Right lobe of liver (tissue), 6 donors: ENCODE results near the gene MAP3K13. TPM values are rescaled to one million over a fixed set of nuclear protein-coding genes. Genes with fewer than 3 reads are reported as not detected.
A peak's percentile ranks its signal among the peaks of the same experiment; 100 is the strongest.

Experiments
- ATAC-seq, 4 donors: fragments of 200-7000 bp; cut with Tn5 transposase; one replicate each; pipeline ENCODE4 v1.9.1; 2020; ENCODE audit warnings: mild to moderate bottlenecking in 4 of 4, moderate library complexity in 4 of 4
- DNase-seq, 3 donors: peaks; one replicate each; pipeline ENCODE4 v3.0.0-alpha.2; 2020
- H3K27ac ChIP-seq, 3 donors: fragments of 200-600 bp; one replicate each; pipeline ENCODE4 v1.8.0; 2022
- H3K27me3 ChIP-seq, 2 donors: fragments of 200-600 bp; one replicate each; pipeline ENCODE4 v1.8.0; 2022
- H3K36me3 ChIP-seq, 4 donors: fragments of 200-600 bp; sonication (generic) in 1 of 4; one replicate each; pipeline versions ENCODE4 v1.5.1 to v1.8.0; 2017 to 2022; ENCODE audit warnings: control low read depth in 1 of 4
- H3K4me1 ChIP-seq, 4 donors: fragments of 200-600 bp; sonication (generic) in 1 of 4; one replicate each; pipeline versions ENCODE4 v1.5.1 to v1.8.0; 2017 to 2022; ENCODE audit warnings: control low read depth in 1 of 4
- H3K4me3 ChIP-seq, 3 donors: fragments of 200-600 bp; one replicate each; pipeline ENCODE4 v1.8.0; 2022
- H3K9me3 ChIP-seq, 4 donors: fragments of 200-600 bp; sonication (generic) in 1 of 4; one replicate each; pipeline versions ENCODE4 v1.5.1 to v1.8.0; 2017 to 2022; ENCODE audit warnings: control low read depth in 1 of 4
- POLR2A ChIP-seq: fragments of 450-650 bp; IDR thresholded peaks from one replicate; pipeline ENCODE4 v1.6.1; 2017; ENCODE audit warnings: antibody characterized with exemption, mild to moderate bottlenecking
- WGBS: methylation state at CpG from one replicate; pipeline ENCODE4 v1.1.6; 2018; ENCODE audit warnings: low coverage, low lambda C conversion rate; ENCODE audit not compliant: insufficient coverage; ENCODE audit errors: missing lambda C conversion rate; 5-methylcytosine and 5-hydroxymethylcytosine counted together
- intact Hi-C, 2 donors: fragments of 100-400 bp; cut with DNase I; formaldehyde crosslinking; loops; one replicate each; pipeline versions ENCODE4 v1.11.2 to v1.14.1; 2022
- total RNA-seq, 6 experiments: library from RNA; depleted of rRNA in 2 of 6; stranded (reverse); fragments of >200 nt in 2 of 6; fragmentation: NEBNext Ultra II Directional in 3 of 6; extraction: Animal tissue kit (Norgen Biotek cat#: 25700) in 3 of 6; gene quantifications; one replicate each; pipeline versions ENCODE4 v1.1.0 to v1.2.4, GENCODE V29; 2016 to 2023
- TF ChIP-seq, protein P1 (sequence below), 4 donors: fragments of 200-600 bp in 3 of 4; fragments of 450-650 bp in 1 of 4; IDR thresholded peaks; one replicate each; pipeline versions ENCODE4 v1.5.1 to v1.8.0; 2016 to 2022; ENCODE audit warnings: antibody characterized with exemption in 4 of 4, mild to moderate bottlenecking in 2 of 4
- donor health status: DM: no; HTN: yes; CAD: no.
- donor health status: DM: no; HTN: no; CAD: no.
- donor health status: DM: no; HTN: no; CAD: no.
- donor health status: DM: no; HTN: yes; CAD: no.
- donor health status: DM: no; HTN: yes; CAD: no.

The MAP3K13 gene
- total RNA-seq, 6 experiments from 2014 or later: 14.1 to 30.9 (median 24.1) TPM

DNA sequence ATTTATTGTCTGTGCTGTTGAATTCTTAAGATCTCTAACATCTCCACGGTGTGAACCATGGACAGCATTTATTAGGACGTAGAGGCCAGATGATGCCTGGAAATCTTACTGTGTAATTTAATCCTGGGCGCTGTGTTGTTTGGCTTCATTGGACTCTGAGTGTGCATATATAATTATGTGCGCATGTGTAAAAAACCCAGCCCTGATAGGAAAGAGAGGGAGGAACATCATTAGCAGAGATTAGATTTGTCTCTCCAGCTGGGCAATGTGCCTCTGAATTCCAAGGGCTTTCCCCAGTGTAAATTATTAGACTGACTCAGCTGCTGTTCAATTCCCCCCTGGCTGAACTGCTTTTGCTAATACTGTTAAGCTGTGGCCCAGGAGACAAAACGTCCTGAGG, 39.6 kb downstream of the MAP3K13 start:
- no peaks in the 10 kb centered on the region for H3K27me3 ChIP-seq
- H3K9me3 ChIP-seq: no peaks in the 10 kb centered on the region
- intact Hi-C loops: no loop called here
- no peak for DNase-seq
- no peaks in the 10 kb centered on the region for H3K36me3 ChIP-seq
- no peak overlapping the region for H3K4me3 ChIP-seq
- ATAC-seq: peak in 2 of 4 donors; percentile 31 to 55
- WGBS: 68% methylated on average over 5 of the region's 5 CpGs
- no peaks in the 10 kb centered on the region for H3K4me1 ChIP-seq
- H3K27ac ChIP-seq: no peak overlapping the region
- no peak for TF ChIP-seq POLR2A
- TF ChIP-seq, protein P1, sequence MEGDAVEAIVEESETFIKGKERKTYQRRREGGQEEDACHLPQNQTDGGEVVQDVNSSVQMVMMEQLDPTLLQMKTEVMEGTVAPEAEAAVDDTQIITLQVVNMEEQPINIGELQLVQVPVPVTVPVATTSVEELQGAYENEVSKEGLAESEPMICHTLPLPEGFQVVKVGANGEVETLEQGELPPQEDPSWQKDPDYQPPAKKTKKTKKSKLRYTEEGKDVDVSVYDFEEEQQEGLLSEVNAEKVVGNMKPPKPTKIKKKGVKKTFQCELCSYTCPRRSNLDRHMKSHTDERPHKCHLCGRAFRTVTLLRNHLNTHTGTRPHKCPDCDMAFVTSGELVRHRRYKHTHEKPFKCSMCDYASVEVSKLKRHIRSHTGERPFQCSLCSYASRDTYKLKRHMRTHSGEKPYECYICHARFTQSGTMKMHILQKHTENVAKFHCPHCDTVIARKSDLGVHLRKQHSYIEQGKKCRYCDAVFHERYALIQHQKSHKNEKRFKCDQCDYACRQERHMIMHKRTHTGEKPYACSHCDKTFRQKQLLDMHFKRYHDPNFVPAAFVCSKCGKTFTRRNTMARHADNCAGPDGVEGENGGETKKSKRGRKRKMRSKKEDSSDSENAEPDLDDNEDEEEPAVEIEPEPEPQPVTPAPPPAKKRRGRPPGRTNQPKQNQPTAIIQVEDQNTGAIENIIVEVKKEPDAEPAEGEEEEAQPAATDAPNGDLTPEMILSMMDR (IDR thresholded peaks at IDR 0.05): no peak

DNA sequence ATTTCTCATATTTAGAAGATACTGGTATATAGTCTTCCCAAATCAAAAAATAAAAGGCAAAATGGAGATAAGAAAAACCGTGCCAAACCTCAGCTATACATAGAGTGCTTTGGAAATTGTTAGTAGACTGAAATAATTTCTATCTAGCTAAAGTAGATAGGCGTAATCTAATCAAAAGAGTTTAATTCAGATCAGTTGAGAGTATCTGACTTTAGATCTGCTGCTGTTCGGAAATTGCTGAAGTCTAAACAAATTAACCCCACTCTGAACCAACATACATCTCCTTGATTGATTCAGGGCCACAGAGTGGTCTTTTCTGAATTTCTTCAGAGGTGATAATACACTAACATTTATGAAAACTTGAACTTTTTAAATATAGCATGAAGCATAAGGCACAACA, 40.1 kb downstream of the MAP3K13 start:
- DNase-seq (no peak), ATAC-seq (no peak)
- Histone ChIP-seq H3K36me3 (no peaks in the 10 kb centered on the region), H3K4me3 (no peak overlapping the region), H3K9me3 (no peaks in the 10 kb centered on the region), H3K27me3 (no peaks in the 10 kb centered on the region), H3K4me1 (no peaks in the 10 kb centered on the region), H3K27ac (no peak overlapping the region)
- TF ChIP-seq, protein P1 (IDR thresholded peaks at IDR 0.05): no peak
- TF ChIP-seq POLR2A: no peak
- 74% methylated on average over 3 of the region's 3 CpGs for WGBS
- intact Hi-C loops: no loop called here

DNA sequence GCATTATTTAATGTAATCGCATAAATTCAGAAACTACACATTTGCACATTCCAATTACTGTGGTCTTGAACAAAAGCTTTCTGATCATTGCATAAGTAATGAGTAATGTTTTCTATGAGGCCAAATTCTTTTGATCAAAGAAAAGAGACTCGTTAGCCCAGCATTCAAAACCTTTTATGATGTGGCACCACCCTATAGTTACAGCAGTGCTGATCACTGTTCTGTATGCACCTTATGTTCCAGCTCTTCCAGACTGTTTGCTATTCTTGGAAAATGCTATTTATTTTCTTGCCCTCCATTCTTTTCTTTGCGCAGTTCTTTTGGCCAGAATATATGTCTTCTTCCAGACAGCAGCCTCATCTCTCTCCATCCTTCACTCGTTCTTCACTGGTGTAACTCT, 42.3 kb downstream of the MAP3K13 start:
- Histone ChIP-seq H3K27ac (no peak overlapping the region), H3K4me3 (no peak overlapping the region), H3K9me3 (no peaks in the 10 kb centered on the region), H3K27me3 (no peaks in the 10 kb centered on the region), H3K4me1 (no peaks in the 10 kb centered on the region), H3K36me3 (no peaks in the 10 kb centered on the region)
- ATAC-seq: no peak
- WGBS: 94% methylated on average over 3 of the region's 4 CpGs
- no peak for DNase-seq
- intact Hi-C loops: no loop called here
- TF ChIP-seq, protein P1 (IDR thresholded peaks at IDR 0.05): no peak
- TF ChIP-seq POLR2A: no peak

DNA sequence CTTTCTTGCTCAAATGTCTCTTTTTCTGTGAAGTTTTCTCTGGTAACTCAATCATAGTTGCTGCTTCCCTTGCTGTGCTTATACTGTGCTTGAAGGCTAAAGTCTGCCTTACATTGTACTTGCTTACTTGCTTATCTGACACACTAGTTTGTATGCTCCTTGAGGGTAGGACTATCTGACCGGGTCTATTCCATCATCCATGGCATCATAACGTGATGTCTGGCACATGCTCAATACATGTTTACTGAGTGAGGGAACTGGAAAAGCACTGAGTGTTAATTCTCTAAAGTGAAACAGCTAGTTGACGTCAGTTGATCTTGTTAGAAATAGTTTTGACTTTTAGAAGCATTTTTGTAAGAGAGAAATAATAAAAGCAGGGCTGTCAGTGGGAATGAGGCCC, 42.7 kb downstream of the MAP3K13 start:
- no peak overlapping the region for H3K27ac ChIP-seq

More for the DNA sequence above, 42.7 kb downstream of the MAP3K13 start:
- ATAC-seq: peak in 1 of 4 donors; percentile 7
- intact Hi-C loops: no loop called here
- no peaks in the 10 kb centered on the region for H3K9me3 ChIP-seq
- no peak for DNase-seq
- H3K4me3 ChIP-seq: no peak overlapping the region
- TF ChIP-seq, protein P1 (IDR thresholded peaks at IDR 0.05): no peak
- no peak for TF ChIP-seq POLR2A
- 66% methylated on average over 3 of the region's 3 CpGs for WGBS
- no peaks in the 10 kb centered on the region for H3K36me3 ChIP-seq
- no peaks in the 10 kb centered on the region for H3K27me3 ChIP-seq
- H3K4me1 ChIP-seq: no peaks in the 10 kb centered on the region
